ENCODE data around the gene SCEL.

Gene SCEL

DNA sequence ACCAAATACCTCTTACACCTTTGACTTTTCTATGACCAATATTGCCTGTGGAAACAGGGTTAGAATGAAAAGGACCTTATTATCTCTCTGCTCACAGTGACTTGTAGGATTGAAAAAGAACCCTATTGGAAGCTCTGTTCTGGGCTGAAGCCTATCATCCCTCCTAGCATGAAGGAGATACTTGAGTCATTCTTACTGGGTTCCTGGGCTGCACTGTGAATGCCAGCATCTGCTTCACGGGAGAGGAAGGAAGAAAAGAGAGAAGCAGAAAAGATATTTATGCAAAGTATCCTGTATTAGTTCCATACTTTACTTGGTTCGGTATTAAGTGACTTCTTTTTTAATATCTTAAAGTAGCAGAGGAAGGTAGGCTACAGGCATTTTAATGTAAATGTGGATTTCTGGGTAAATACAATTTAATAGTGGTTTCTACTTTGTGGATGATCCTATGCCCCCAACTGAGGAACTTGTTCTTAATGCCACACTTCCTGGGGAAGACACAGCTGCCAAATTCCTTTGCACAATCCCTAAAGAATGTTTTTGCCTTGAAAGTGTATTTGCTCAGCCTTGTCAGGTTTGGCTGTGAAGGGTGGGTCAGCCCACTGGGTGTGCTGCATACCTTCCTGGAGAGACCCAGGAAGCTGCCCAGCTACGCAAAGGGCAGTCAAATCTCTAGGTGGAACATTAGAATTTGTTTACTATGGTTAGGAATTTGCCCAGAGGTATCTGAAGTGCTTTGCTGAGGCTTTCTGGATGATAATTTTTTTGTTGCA is 13.7 kb upstream of the SCEL start:
- DNase-seq, result no peak

DNA sequence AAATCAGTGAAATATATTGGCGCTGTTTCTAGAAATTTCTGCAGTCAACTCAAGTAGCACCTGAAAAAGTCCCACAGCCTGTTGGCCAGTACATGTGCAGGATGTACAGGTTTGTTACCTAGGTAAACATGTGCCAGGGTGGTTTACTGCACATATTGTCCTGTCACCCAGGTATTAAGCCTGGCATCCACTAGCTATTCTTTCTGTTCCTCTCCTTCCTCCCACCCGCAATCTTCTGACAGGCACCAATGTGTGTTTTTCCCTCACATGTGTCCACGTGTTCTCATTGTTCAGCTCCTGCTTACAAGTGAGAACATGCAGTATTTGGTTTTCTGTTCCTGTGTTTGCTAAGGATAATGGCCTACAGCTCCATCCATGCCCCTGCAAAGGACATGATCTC is 13.1 kb upstream of the SCEL start:
- DNase-seq, result no peak

DNA sequence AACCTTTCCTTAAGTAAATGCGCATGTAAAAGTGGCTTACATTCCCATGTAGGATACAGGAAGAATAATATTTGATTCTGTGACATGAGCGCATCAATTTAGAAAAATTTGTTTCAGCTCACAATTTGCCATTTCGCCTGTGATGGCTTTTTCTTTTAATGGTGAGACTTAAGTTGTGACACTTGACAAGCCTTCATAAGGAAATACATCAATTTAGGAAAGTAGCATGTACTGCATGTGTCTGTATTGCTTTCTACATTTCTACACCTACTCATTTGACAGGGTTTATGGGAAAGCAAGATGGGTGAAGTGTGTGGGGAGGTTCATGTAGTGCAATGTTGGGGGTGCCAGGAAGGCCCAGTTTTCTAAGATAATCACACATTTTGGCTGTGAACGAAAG is 12.1 kb upstream of the SCEL start:
- no peak for DNase-seq

DNA sequence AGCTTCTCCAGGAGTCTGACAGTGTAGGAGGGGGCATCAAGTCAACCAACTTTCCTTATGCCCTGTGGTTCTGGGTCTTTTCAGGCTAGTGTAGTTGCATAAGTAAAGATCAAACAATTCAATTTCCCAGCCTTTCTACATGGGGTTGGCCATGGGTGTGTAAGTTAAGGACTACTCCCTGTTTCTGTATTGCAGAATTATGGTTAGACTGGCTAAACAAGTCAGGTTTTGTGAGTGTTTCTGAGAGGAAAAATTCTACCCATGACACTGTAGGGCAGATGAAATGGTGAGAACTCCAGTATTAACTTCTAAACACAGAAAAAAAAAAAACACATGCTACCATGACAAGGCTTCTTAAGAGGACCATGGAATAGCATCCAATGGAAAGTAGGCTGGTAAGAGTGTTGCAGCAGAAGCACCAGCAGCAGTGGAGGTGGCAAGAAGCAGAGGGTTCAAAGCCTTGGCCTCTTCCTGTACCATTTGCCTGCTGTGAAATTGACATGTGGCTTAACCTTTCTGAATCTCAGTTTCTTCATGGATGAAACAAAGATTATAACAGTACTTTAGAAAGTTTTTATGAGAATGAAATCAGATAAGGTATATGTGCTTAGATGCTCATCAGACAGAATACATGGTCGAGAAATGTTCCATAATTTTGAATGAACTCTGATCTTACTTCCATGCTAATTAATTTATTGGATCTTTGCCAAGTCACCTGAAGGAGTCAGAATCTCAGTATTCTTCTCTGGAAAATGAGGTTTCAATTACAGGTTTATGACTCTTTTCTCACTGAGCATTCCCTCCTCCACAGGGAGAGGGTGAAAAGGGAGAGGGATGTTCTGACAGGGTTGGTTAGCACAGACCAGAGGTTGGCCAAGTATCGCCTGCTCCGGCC is 11.4 kb upstream of the SCEL start:
- no peak for DNase-seq

DNA sequence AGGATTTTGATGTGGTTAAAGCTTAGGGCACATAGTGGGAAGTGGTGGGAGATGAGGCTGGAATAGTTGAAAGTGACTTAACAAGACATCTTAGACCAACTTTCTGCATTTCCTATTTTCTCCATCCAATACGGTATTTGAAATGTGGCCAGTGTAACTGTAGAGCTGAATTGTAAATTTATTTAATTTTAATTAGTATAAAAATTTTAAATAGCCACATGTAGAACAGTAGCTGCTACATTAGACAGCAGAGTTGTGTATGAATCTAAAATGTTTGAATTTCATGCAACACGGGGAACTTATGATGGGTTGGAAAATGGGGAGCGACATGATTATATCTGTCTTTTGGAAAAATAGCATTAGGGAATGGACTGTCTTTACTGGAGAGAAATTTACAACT is 7.1 kb upstream of the SCEL start:
- DNase-seq, result no peak

DNA sequence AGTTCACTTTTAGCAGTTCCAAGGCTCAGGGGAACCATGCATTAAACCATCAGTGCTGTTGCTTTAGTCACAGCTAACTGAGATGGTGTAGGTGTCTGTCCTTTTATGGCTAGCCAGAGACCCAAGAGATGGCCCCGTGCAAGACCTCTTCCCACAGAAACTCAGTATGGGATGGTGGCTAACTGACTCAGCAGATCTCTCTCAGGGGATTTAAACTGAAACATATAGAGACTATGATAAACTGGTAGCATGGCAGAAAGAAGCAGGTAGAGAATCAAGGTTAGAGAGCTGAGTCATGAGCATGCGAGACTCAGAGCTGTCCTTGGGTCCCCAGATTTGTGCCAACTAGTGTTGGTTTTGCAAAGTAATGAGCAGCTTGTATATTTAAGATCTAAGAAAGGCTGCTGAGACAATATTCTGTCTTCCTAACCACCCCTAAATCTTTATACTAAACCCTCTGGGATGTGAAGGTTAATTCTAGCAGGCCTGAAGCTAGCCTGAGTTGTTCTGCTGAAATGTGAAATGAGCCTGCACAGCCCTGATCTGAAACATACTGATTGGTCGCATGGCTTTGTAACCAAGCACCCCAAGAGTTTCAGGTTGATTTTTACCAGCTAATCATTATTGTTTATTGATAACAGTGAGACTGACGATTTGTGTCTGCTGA is 6.5 kb upstream of the SCEL start:
- no peak for DNase-seq

DNA sequence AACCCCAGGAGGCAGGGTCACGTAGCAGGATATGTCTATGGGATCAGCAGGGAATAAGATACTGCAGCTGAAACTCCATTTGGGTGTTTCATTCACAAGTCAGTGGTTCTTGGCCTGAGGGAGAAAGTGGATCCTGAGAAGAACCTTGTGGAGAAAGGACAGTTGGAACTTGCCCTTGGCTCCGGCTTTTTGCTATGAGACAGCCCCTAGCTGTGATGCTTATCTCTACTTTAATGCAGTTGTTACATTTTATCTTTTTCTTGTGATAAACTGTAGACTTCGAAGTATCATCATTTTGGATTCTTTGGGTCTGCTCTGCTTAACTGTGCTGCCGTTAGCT is 6.0 kb upstream of the SCEL start:
- no peak for DNase-seq

DNA sequence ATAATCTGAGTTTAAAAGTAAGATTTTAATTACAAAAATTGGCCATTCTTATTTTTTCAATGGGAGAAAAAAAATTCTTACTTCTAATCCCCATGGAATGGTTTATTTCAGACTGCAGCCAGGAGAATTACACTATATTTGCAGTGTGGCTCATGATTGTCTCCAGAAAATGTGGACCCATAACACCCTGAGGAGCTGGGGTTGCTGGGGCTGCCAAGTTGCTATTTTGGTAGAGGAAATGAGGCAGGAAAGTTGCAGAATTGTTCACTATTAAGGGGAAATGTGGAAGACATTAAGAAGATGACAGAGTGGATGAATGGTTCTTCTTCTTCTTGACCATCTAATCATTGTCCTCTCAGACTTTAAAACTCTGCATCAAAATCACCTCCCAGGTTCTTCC is 4.6 kb upstream of the SCEL start:
- no peak for DNase-seq

DNA sequence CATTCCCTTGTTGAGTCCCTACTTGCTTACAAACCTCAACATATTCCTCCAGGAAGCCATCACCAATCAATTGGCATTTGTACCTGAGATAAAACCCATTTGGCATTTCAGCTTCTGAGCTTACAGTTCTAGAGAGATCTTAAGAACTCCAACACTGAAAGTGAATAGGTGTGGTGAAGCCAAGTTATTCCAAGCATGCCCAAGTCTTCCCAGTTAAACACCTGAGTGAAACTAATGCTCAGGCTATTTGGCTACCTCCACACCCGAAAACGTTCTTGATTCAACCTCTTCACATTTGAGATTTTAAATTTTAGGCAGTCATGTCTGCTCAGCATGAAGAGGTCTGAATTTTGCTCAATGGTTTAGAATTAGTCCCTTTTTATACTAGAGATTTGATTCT is 2.5 kb upstream of the SCEL start:
- DNase-seq, result no peak

DNA sequence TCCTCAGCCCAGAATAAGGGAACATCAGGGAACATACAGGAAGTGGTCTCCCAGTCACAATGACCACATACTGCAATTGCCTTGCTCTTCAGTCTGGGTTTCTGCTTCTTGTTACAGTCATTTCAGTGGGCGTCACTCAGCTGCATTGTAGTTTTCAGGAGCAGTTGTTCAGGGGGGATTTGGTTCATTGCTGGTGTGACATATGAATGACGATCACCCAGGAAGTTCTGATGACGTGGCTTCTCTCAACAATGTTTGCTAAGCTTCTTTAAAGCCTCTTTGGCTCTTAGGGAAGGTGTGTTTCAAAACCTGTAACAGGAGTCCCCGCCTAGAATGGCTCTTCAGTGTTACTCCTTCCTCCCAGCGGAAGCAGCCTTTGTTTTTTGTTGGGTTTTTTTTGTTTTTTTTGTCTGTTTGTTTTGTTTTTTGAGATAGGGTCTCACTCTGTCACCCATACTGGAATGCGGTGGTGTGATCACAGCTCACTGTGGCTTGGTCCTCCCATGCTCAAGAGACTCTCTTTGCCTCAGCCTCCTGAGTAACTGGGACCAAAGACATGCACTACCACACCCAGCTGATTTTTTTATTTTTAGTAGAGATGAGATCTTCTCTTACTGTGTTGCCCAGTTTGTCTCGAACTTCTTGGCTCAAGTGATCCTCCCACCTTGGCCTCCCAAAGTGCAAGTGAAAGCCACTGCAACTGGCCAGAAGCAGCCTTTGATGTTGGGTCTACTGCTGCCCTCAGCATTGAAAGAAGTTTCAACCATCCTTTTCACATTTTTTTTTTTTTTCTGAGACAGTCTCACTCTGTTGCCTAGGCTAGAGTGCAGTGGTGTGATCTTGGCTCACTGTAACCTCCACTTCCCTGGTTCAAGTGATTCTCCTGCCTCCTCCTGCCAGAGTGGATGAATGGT is 1.4 kb upstream of the SCEL start:
- DNase-seq, result no peak

DNA sequence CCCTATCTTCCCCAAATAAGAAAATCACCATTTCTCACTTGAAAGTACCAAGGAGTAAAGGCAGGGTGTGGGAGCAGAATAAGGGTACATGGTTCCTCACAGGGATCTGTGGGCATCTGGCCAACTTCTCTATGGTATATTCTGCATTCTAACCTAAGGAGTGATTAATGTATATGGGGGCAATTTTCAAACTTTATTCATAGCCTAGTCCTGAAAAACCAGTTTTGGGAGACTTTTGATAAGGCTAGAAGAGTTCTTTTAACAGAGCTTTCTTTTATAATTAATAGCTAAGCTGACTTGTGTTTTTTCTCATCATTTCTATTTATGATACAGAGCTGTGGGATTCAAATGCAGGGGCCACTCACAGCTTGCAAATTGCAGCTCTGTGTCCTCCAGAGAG is 852 bp downstream of the SCEL start:
- no peak for DNase-seq

DNA sequence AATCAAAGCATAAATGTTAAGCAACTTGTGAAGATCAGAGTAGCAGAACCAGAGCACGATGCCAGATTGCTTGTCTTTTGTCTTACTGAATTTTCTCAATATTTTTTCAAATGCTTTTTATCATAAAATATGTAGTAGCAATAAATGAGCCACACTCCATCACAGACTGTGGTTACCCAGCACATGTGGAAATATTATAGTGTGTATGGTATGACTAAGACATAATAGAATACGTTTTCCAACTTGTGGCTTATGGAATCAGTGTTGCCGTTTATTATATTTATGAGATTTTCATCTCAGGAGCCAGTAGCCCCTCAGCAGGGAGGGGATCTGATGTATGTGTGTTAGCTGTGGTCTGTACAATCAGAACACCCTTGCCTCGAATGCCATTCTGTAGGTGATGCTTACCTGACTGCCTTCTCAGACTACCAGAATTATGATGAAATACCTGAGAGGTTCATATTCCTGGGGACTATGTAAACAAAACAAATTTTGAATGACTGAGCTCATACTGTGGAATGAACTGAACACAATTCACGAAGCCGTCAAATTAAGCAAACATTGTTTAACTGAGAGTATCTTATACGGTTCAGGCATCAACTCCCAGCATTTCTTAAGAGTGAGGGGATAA is 1.9 kb downstream of the SCEL start:
- peak; percentile 24 for DNase-seq

DNA sequence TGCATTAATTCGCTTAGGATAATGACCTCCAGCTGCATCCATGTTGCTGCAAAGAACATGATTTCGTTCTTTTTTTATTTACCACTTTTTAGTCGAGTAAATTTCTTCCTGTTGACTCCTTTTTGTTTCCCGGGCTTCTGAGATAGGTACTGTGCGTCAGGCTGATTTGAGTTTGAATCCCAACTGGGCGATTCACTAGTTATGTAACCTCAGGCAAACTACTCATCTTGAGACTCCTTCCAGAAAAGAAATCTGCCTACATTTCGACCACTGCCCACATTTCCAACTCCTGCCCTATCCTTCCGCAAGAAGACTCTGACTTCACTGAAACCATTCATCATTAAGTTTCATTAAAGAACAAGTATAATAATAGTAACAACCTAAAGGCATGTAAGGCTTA is 8.2 kb downstream of the SCEL start:
- DNase-seq, result no peak

DNA sequence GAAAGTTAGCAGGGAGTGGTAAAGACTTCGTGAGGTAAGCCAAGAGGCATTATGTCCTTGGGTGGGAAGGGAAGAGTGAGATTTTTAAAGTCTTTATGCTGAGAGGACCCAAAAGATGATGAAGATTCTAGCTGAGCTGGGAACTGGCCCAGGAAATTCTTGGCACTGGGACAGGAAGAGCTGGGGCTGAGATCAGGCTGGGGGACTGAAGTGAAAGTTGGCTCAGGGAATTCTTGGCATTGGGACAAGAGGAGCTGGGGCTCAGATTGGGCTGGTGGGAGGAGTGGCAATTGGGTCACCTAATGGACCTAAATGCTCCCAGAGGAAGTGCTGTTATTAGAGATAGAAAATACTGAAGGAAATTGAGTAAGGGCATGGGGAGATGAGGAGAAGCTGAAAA is 8.8 kb downstream of the SCEL start:
- DNase-seq, result peak; percentile 69

DNA sequence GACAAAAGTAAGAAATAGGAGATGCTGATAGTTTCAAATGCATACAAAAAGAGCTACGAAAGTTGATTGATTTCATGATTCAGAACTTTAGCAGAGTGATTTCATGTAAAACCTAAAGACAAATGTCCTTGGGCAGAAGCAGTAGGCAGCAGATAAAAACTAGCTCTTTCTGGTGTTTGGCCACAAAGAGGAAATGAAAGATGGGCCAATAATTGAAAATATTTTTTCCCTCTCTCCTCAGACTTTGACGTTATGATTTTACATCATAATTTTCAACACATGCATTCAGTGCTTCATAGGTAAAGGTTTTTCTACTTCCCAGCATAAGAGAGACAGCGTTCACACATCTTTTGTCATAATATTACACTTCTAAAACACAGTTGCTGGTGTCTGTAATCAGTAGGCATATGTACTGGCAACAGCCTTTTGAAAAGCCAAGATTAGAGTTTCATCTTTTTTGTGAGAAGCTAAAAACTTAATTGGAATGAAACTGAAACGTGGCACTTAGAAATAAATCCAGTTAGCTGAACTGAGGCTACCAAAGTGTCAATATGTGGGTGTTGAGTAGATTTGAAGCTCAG is 9.3 kb downstream of the SCEL start:
- no peak for DNase-seq

DNA sequence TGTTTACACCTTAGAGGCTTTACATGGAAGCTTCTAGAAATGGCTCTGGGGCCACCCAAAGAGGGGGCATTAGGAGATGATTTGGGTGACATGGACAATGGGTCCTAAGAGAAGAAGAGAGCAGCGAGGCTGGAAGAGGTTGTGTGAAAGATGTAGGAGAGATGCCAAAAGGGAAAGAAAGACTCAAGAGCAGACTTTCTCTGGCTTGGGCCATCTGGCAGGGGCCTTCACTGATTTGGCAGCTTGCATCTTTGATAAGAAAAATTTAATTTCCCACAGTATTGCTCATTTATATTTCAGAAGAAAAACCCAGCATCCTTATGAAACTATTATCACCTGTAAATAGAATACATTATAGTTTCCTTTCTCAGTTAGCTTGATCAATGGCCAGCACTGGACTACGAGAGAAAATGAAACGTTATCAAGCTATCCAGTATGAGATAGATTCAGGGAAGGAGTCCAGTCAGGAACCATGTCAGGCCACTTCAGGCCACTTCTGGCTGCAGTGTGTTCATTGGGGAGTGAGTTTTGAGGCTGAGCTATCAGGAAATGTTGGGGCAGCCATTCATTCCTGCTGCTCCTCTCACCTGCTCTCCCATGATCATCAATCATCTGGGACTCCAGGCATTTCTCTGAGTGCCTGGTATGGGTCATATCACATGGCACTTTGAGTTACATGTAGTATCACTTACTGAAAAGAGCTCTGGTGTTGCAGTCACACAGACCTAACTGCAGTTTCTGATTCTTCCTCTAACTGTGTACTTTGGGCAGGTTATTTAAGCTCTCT is 10.3 kb downstream of the SCEL start:
- no peak for DNase-seq

DNA sequence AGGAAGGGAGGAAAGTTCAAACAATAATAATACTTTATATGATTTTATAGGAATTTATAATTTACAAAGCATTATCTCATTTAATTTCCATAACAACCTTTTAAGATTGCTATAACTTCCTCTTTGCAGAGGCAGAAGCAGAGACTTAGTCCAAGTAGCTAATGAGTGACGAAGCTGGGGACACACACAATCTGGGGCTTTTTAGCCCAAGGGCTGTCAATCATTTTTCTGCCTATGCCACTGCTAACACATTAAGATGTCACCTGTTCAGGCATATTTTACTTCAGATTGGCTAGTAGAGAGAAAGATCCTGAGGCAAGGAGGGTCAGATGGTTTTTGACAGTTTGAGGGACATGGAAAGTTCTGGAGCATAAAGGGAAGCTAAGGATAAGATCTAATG is 12.6 kb downstream of the SCEL start:
- no peak for DNase-seq

DNA sequence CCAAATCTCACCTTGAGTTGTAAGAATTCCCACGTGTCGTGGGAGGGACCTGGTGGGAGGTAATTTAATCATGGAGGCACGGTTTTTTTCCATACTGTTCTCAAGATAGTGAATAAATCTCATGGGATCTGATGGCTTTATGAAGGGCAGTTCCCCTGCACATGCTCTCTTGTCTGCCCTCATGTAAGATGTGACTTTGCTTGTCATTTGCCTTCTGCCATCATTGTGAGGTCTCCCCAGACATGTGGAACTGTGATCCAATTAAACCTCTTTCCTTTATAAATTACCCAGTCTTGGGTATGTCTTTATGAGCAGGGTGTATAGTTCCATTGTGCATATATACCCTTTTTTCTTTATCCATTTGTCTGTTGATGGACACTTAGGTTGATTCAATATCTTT is 13.1 kb downstream of the SCEL start:
- DNase-seq, result no peak

DNA sequence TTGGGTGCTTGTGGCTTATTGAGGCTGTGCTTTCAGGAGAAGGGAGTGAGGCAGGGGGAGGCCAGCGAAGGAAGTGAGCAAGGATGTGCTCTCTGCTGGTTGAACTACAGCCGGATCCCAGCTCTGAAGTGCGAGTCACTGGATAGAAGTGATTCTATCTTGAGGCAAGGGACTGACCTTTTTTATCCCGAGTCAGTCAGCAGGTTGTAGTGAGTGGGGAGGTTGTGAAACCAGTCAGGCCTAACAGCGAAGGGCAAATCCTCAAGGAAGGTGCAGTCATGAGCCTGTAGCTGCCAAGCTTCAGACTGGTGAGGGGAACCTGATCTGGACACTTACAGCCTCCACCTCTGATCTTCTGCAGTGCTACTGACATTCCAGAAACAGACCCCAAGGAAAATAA is 18.6 kb downstream of the SCEL start:
- DNase-seq, result no peak

DNA sequence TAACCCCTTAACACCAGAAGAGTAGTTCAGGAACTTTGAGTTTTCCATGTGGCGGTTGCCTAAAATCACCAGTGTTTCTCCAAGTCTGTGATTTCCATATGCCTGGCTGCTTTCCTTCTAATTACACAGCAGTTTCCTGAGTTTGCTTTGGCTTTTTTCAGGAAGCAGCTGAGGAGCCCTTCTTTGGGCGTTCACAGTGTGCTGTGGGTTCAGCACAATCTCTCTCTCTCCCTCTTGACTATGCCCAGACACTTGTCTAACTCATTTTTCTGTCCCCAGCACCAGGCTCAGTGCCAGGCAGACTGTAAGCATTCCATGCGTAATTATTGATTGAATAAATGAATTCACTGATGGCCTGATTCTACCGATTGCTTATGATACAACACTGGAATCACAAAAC is 19.7 kb downstream of the SCEL start:
- DNase-seq, result no peak

DNA sequence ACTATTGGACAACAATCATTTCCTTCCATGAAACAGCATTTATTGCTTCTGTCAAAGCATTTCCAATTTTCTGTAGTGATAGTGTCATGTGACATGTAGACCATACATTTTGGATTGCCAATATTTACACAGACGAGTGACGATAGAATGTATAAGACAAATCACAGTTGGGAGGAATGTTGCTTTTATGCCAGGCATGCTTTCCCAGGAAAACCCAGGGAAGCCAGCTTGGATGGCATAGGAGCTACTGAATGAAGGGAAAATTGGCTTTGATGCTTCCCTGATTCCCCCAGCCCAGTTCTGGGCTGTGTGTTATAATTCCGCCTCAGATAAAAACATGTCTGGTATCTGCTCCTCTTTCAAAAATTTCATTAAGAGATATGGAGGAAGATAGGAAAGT is 22.5 kb downstream of the SCEL start:
- DNase-seq, result no peak
